Middle frontal gyrus (tissue), 1 donor: Measurements from ENCODE around the gene CSNK1G1.

Experiments used
- DNase-seq: peaks from one replicate; pipeline ENCODE4 v3.0.0-alpha.2; 2015; ENCODE audit warnings: low spot score; ENCODE audit errors: extremely low spot score

CSNK1G1 gene

DNA sequence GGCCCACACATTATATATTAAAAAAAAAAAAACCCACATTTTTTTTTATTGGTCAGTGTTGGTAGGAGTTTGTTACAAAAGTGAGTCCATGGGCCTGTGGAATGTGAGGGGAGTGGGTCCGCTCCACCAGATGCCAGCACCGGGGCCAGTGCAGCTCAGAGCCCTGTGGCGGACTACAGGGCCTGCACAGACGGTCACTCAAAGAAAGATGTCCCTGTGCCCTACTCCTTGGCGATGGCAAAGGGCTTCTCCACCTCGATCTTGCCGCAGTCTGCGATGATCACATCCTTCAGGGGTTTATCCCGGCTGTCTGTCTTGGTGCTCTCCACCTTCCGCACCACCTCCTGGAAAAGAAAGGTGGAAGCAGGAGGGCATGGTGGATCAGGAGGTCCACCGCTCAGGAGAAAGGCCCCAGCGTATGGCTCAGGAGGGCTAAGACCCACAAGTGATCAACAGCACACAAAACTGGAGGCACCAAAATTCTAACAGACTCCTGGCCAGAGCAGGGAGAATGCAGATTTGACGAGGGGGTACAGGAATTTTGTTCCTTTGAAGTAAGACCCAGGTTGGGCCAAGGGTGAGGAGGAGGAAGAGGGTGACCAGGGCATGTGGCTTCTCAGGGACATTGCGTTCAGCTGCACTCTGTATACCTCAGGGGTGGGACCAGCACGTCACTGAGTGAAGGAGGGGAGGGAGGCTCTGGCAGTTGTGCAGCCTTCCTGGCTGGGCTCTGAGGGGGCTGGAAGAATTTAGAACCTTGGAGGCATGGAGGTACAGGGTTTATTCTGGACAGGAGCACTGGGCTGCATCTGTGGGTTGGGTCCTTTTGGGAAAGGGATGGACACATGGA, 199.9 kb downstream of the CSNK1G1 start:
- DNase-seq, result no peak

DNA sequence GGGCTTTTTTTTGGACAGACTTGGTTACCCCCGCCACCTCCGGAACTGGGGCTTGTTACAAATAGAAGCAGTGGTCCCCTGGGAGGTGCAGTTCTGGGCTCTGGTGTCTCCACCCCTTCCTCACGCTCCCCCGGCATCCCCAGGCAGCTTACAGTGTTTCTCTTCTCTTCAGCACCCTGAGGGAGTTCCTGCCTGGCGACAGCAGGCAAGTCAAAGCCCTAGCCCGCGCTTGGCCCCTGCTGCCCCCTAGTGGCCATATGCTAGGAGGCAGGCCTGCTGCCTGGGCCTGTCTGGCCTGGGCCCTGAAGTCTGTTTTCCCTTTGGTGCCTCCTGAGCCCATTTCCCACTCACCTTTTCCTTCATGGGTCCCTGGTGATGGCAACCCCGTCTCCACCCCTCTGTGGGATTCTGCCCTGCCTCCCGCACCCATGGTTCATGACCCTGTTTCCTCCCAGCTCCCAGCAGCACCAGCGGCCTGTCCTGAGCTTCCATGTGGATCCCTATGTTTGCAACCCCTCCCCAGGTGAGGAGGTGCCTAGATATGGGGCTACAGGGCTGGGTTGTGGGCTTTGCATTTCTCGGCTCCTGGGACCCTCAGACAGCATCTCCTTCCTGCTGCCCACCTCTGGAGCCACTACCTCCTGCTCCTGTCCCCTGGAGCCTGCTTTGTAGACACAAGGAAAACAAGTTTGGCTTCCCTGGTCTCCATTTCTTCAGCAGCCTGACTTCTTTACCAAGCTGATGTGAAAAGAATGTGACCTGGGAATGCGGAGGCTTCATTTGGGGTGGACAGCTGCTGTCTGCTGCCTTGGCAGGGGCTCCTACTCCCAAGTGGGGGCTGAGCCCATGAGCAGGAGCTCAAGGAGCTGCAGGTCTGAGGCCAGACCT, 202.2 kb downstream of the CSNK1G1 start:
- peak; percentile 83 for DNase-seq

DNA sequence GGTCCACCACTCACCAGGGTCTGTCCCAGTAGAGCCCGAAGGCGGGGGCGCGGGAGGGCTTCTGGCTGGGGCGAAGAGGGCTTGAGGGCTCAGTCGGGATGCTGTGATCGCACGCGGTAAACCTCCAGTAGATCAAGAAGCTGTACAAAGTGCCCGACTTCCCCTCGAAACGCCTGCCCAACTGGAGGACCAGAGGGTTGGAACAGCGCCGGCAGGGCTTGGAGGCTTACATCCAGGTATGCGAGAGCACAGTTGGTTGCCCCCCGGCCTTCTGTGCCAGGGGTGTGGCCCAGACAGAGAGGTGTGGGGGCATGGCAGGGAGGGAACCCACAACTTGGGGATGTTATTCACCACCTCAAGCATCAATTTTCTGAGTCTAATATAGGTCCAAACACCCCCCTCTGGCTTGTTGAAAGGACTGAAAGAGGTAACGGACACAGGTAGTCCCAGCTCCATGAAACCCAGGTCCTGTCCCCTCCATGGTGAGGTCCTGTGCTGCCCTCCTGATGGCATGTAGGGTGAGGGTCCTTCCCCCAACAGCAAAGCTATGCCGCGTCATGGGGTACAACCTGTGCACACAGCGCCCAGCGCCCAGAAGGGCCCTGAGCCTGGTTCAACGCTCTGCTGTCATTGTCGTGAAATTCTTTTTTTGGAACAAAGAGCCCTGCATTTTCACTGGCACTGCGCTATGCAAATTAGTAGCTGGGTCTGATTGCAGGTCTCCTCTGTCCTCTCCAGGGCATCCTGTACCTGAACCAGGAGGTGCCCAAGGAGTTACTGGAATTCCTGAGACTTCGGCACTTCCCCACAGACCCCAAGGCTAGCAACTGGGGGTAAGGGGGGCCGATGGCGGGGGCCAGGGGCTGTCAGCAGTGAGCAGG, 203.2 kb downstream of the CSNK1G1 start:
- DNase-seq, result no peak

DNA sequence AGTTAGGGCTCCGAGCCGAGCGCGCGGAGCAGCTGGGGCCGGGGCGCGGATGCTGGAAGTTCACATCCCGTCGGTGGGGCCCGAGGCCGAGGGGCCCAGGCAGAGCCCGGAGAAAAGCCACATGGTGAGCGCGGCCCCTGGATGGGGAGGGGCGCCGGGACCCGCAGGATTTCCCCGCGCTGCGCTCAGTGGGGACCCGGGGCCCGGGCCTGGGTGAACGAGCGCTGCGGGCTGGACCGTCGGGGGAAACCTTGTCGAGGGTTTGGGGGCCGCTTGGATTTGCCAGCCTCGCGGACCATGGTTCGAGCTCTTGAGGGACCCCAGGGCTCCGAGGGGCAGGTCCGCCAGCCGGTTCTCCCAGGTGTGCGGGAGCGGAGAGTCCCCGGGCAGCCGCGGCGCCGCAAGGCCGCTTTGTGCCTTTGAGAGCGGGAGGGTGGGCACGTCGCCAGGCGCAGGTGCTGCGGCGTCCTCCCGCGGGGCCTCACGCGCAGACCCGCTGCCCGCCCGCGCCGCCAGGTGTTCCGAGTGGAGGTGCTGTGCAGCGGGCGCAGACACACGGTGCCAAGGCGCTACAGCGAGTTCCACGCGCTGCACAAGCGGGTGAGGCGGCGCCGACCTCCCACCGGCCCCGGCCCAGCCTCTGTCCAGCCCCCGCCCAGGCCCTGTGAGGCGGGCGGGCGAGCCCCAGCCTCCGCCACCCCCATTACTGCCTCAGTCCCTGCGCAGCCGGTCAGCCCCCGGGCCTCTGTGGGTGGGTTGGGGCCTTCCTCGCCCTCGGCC, 204.1 kb downstream of the CSNK1G1 start, which contains the start of gene SNX22:
Gene SNX22 (plus strand): TSS at position 5 of the 780 bp plus-strand sequence. CDS start 45 bp downstream, at position 50.
- no peak for DNase-seq

DNA sequence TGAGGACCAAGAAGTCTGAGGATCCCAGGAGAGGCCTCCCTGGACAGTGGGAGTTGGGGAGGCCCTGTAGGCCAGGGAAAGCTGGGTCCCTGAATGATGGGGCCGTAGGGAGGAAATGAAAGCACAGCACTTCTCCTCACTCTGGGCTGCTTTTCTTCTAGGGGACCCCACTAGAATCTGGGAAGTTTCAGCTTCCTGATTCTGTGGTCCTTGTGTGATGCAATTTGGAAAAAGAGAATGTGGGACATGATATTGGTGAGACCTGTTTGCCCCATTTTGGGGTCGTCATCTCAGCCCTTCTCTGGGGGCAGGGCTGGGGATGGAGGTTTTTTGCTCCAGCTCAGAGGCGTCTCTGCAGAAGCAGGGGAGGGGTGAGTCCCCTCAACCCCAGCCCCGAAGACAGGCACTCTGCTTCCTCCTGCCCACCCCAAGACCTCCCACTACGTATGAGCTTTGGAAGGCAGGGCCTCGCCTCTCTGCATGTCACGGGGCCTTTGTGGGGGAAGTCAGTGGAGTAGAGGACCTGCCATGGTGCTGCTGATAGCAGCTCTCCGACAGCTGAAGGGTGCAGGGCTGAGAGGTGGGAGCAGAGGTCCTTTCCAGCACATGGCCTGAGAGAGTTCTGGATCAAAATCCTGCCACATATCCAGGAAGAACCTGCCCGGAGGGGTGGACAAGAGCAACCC, 205.9 kb downstream of the CSNK1G1 start:
- no peak for DNase-seq

DNA sequence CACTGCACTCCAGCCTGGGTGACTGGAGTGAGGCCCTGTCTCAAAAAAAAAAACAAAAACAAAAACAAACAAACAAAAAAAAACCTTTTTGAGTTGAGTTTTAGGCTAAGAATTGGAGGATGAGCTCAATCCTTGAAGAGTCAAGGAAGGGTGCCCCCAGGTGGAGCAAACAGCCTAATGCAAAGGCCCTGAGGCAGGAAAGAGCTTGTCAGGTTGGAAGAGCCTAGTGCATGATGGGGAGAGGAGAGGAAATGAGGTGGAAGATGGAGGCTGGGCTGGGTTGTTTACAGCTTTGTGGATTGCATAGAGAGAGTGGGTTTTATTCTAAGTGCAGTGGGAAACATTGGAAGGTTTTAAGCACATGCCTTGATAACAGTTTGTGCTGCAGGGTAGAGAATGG, 206.5 kb downstream of the CSNK1G1 start:
- DNase-seq, result no peak

DNA sequence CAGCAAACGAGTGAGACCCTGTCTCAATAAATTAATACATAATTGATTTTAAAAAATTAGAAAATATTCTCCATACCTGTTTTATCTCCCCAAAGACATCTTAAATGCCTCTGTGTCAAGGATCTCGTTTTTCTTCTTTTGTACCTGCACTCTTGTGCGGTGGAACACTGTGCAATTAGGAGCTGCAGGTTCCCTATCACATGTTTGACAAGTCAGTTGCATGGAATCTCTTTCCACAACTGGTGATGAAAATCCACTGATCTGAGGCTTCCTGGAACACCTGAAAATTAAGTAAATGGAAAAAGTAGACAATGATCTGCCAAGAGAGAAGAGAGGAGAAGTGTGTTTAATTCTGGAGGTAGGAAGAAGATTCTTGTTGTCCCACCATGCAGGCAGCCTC, 207.4 kb downstream of the CSNK1G1 start:
- no peak for DNase-seq

DNA sequence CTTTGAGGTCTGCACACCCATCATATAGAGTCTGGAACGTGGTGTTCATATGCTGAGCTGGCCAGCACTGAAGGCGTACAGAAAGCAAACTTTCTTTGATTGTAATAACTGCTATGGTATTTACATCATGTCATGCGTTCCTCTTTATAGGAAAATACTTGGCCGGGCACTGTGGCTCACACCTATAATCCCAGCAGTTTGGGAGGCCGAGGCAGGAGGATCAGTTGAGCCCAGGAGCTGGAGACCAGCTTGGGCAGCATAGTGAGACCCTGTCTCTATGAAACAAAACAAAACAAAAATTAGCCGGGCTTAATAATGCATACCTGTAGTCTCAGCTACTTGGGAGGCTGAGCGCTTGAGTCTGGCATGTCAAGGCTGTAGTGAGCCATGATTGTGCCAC, 207.8 kb downstream of the CSNK1G1 start:
- DNase-seq, result no peak

DNA sequence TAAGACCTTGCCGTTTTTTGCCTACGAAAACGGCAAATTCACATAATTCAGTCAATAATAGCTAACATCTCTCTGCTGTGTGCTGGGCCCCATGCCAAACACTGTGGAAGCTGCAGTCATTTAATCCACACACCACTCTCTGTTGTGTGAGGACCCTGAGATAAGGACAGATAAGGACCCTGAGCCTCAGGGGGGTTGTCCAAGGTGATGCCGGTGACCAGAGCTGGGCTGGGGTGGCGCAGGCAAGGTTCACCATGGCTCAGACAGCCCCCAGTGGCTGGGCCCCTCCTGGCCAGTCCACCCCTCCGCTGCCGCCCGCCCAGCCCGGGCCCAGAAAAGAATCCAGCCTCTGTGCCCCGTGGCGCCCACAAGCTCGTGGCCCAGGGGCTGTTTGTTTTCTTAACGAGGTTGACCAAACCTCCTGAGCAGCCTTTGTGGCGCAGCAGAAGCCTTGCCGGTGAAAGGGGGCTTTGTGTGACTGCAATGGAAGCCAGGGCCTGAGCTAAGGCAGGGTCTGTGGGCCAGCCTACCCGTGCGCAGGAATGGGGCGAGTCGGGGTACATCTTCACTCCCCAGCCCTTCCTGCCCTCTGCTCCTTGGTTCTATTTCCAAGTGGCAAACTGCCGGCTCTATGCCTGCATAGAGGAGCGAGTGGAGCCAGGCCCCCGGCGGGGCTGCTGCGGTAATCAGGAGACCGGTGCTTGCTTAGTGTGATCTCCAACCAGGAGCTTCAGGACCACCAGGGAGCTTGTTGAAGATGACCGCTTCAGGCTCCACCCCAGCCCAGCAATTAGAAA, 208.9 kb downstream of the CSNK1G1 start:
- no peak for DNase-seq

DNA sequence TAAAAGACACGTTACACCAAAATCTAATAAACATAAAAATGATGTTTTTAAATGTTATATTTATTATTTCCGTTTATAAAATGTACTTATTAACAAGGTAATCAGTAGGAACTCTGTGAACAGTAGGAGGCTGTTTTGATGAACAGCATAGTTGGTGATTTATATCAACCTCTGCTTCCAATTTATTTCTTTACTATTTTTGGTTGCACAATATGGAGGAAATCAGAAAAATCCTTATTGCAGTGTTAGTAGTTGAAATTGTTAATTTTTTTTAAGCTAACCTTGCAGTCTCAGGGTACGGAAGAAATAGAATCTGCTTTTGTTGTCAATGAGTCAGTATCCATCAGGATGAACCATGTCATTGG, 209.5 kb downstream of the CSNK1G1 start:
- no peak for DNase-seq

DNA sequence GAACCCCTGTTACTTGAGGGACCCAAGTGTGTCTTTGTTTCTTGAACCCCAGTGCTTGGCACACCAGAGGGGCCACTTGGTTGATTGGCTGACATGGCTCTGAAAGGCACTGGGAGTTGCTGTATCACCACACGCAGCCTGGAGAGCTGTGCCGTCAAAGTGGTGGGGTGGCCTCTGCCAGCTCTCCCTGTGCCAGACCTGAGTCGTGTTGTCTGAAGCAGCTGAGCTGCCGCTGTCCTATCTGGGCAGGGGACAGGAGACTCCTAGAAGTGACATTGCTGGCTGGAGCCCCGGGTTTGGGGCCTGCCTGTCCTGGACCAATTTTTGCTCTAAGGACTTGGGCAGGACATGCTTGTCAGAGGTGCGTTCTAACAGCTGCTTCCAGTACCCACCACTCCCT, 209.9 kb downstream of the CSNK1G1 start:
- DNase-seq, result no peak

DNA sequence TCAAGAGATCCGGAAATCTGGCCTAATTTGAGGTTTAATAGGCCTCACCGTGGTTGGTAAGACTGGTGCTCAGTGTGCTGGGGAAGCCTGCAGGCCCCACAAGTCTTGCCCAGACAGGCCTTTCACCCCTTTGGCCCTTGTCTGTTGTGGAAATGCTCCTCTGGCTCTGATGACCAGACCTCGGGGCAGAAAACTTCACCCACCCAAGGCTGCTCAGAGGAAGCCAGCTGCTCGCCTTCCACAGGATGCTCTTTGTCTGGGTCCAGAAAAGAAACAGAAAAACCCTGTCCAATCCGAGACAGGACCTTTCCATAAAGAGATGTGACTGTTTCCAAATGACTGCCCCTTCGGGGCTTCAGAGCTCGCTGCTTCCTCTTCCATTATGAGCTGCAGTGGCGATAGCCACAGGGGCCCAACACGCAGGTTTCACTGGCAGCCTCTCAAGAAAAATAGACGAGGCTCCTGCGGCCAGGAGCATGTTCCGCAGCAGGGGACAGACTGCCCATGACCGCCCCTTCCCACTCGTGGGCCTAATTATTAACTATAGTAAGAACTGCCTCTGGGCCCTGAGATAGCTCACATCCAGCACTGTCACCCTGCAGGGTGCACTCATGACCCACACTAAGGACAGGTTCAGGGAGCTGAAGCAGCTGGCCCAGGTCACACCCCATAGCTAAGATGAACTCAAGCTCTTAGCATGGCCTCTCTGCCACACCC, 211.2 kb downstream of the CSNK1G1 start:
- DNase-seq, result no peak

DNA sequence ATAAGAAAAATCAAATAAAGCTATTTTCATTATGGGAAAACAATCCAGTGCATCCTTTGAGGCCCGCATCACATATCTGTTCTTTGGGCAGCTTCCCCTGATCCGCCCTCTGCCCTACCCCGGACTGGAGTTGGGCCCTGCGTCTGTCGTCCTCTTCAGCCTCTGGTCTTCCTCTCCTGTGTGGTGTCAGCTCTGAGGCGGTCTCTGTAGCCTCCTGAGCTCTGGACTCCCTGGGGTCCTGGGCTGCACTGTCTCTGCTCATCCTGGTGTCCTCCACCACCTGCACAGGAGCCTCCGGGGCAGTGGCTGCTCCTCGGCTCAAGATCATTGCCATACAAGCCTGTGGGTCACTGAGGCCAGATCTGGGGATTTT, 211.8 kb downstream of the CSNK1G1 start:
- DNase-seq, result no peak

DNA sequence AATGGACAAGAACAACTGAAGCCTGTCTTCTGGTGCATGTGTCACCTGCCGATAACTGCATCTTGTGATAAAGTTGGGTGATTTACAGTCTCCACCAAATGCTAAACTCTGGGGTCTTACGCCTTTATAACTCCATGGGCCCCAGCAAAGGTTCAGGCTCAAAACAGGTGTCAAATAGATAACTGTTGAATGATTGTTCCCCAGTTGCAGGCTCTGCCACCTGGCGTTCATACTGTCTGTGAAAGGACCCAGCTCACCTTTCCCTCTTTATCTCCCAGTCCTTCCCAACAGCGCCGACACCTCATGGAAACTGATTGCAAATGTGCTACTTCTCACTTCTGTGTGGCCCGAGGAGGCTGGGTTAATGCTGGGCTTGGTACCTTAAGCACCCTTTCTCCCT, 212.7 kb downstream of the CSNK1G1 start:
- no peak for DNase-seq

DNA sequence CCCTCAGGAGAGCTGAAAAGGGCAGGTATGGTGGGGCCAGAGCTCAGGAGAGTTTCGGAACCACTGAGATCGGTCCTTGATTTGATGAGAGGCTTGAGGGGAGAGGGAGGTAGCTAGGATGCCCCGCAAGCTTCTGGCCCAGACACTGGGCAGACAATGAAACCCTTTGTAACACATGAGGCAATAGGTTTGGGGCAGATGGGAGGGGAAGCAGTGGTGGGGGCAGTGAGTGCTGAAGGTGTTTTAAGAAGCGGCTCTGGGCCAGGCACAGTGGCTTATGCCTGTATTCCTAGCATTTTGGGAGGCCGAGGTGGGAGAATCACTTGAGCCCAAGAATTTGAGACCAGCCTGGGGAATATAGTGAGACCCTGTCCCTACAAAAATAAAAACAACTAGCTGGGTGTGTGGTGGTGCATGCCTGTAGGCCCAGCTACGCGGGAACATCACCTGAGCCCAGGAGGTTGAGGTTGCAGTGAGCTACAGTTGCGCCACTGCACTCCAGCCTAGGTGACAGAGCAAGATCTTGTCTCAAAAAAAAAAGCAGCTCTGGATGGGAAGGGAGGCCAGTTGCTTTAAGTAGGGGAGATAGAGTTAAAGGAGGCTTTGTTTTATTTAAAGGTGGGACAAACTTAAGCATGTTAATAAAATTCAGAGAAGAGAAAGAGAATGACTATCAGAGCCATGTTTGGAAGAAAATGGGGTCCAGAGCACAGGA, 214.0 kb downstream of the CSNK1G1 start:
- DNase-seq, result no peak

DNA sequence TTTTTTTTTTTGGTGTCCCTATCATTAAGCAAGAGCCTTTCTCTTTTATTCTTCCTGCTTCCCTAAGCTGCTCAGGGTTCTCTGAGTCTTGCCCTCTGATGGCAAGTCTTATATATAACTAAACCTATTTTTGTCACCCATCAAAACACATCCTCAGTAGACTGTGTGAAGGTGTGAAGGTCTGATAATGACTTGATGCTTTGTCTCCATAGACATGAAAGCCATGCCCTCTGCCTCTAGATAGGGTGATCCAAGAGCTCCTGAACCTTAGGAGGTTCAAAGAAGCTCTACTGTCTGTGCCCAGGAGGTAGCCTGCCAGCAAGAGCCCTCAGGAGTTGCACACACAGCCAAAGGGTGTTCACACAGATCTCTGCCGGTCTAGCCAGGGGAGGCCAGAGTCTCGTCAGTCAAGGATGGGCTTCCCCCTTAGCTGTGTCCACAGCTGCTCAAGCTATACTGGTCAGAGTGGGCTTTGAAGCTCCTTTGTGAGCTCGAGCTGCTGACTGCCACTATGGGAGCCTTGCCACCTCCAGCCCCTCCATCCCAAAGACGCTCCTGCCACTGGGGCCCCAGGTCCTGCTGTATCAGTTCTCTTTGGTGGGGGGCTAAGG, 217.5 kb downstream of the CSNK1G1 start:
- DNase-seq, result no peak

DNA sequence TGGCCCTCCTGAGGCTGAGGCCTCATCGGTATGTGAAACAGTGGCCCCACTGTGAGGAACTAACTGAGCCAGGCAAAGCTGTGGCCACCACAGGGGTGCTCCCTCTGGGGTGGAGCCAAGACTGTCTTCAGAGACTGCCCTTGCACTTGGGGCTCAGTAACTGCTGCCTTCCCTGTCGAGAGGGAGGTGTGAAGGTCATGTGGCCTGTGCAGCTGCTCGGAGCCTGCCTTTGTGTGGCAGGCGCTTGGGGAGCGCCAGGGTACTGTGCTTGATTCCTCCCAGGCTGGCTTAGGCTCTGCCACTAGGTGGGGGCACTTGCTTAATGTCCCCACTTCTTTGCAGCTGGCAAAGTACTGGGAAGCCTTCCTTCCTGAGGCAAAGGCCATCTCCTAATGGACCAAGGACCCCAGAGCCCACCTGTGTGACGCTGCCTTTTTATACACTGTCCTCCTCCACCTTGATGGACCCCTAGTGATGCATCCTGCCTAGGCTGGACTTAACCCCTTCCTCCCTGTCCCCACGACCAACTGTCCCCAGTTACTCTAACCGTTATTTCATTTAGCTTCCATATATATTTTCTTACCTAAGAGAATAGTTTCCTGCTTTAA, 218.6 kb downstream of the CSNK1G1 start:
- DNase-seq, result no peak
